GM21619 (cell line): Measurements from ENCODE around the gene DNMT3A.

Experiments used
- ATAC-seq: cut with Tn5 transposase; IDR thresholded peaks from one replicate; pipeline ENCODE4 v1.9.1; 2021; ENCODE audit not compliant: unreplicated experiment

DNMT3A gene

GRCh38 chr2:25245141-25245540 is 96.6 kb downstream of the DNMT3A start:
- no peak for ATAC-seq

GRCh38 chr2:25243995-25244394 is 97.7 kb downstream of the DNMT3A start:
- no peak for ATAC-seq

DNA sequence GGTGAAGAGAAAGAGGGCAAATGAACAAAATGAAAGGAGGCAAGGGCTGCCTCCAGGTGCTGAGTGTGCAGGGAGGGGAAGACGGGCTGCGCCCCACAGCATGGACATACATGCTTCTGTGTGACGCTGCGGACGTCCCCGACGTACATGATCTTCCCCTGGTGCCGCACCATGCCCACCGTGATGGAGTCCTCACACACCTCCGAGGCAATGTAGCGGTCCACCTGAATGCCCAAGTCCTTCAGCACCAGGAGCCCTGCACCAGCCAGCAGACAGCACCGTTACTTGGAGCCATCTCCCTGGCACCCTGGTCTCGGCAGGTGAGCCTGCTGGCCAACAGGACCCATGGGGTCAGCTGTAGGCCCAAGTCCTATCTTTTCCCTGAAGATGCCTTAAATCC is 100.3 kb downstream of the DNMT3A start:
- ATAC-seq: no peak

DNA sequence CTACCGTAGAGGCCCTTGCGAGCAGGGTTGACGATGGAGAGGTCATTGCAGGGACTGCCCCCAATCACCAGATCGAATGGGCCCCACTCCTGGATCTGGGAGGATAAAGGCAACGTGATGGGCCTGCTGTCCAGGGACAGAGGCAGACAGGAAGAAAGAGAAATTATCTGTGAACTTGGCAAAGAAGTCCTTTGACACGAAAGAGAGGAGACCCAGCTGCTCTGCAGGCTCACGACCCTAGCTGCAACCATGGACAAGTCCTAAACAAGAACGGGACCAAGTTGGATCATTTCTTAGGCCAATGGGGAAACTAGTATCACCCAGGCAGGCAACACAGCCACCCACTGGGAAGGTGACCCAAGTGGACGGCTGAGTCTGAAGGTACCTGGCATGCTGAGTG is 101.1 kb downstream of the DNMT3A start:
- no peak for ATAC-seq

GRCh38 chr2:25238920-25239319 is 102.8 kb downstream of the DNMT3A start:
- ATAC-seq: no peak

GRCh38 chr2:25237764-25238163 is 104.0 kb downstream of the DNMT3A start:
- no peak for ATAC-seq

DNA sequence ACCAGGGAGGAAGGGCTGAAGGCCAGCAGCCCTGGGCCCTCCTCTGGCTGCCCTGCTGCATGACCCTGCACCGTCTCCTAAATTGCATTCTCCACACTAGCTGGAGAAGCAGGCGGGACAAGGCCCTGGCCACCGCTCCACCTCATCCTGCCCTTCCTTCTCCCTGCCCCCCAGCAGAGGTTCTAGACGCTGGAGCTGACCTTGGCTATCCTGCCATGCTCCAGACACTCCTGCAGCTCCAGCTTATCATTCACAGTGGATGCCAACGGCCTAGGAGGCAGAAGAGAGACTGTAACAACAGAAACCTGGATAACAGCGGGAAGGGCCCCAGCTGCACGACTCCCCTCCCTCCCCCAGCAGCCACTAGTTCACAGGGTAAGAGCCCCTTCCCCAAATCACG is 105.0 kb downstream of the DNMT3A start:
- no peak for ATAC-seq

GRCh38 chr2:25234738-25235137 is 107.0 kb downstream of the DNMT3A start:
- no peak for ATAC-seq

- ATAC-seq: no peak
Measured at GRCh38 chr2:25233916-25234605, 107.7 kb downstream of the DNMT3A start.

- ATAC-seq: no peak
Measured at GRCh38 chr2:25232248-25232825, 109.4 kb downstream of the DNMT3A start.

DNA sequence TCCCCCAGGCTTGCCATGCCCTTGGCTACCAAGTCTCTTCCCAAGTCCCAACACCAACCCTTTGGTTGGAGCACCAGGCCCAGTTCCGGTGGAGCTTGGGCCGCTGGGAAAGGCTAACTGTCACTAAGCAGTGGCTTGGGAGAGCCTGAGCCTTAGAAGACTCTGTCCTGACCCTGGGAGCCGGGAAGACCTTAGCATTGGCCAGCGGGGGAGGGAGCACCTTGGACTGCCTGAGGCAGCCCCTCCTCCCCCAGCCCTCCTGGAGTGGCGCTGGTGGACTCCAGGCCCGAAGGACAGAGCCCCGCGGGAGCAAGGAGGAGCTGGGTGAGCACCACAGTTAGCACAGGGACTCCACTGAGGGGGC is 110.8 kb downstream of the DNMT3A start:
- no peak for ATAC-seq

GRCh38 chr2:25230198-25230947 is 111.4 kb downstream of the DNMT3A start:
- no peak for ATAC-seq

DNA sequence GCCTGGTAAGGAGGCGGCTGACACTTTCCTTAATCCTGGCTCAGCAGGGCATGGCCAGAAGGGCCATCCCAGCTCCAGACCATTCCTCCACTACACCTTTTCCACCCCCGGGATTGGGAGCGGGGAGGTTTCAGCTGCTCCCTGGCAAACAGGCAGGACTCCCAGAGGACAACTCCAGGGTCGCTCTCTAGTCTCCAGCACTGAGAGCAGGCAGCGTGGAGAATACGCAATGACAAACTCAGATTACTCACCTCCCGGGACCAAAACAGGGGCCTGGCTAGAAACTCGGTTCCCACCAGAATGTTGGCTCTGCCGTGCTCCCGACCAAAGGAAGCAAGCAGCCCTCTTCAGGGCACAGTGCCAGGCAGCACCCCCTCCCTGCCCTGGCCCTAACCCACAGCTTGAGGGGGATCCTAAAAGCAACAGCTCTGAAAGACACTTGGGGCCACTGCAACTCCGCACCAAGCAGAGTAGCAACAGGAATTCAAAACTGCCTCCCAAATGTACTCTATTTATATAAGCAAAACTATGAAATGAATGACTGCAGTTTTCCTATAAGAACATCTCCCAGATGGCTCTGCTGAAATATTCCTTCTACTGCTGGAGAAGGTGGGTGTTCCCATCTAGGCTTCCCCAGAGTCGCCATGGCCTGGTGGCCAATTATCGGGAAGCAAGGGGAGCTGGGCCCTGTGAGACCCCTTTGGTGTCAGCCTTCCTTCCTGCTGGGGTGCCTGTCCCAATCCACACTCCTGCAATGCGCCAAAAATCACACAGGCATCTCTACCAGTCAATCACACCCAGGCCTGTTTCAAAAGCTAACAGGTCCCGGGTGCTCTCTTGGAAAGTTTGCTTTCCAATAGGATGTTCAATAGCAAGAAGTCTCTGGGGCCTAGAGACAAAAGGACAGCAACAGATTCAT is 112.2 kb downstream of the DNMT3A start:
- no peak for ATAC-seq

DNA sequence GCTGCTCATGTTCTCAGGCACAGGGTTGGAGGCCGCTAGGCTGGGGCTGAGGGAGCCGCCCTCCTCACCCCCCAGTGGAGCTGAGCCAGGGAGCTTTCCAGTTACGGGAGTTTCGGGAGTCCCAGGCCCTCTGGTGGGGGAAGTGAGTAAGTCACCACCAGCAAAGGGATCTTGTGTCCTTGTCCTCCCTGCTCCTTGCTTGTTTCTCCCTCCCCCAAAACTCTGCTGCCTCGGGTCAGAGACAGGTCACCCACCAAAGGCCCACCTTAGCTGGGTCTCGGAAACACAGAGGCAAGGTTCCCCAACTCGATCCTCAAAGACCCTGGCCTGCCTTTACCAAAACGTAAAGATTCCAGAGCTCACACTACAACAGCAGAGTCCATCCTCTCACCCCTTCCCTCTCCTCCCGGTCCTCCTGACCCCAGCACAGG is 112.9 kb downstream of the DNMT3A start:
- no peak for ATAC-seq

GRCh38 chr2:25227576-25227975 is 114.1 kb downstream of the DNMT3A start:
- ATAC-seq: no peak

GRCh38 chr2:25226827-25227226 is 114.9 kb downstream of the DNMT3A start:
- no peak for ATAC-seq

GRCh38 chr2:25222477-25223121 is 119.1 kb downstream of the DNMT3A start:
- no peak for ATAC-seq

- ATAC-seq: no peak
Measured at GRCh38 chr2:25221579-25221978, 120.1 kb downstream of the DNMT3A start.

- ATAC-seq: no peak
Measured at GRCh38 chr2:25220313-25220712, 121.4 kb downstream of the DNMT3A start.

- no peak for ATAC-seq
Measured at GRCh38 chr2:25219621-25220020, 122.1 kb downstream of the DNMT3A start.

GRCh38 chr2:25218100-25218499 is 123.6 kb downstream of the DNMT3A start:
- ATAC-seq: no peak
